Measurements from ENCODE around the gene CBL. TPM values are rescaled to one million over a fixed set of nuclear protein-coding genes. Genes with fewer than 3 reads are reported as not detected.
"Not testable (repeated sequence)": the region's sequence is repeated elsewhere in the genome, so short reads cannot be mapped to it uniquely, and the experiment has no call there.

The CBL gene
- total RNA-seq, 1 experiment from 2014 or later, result 56.4 TPM

DNA sequence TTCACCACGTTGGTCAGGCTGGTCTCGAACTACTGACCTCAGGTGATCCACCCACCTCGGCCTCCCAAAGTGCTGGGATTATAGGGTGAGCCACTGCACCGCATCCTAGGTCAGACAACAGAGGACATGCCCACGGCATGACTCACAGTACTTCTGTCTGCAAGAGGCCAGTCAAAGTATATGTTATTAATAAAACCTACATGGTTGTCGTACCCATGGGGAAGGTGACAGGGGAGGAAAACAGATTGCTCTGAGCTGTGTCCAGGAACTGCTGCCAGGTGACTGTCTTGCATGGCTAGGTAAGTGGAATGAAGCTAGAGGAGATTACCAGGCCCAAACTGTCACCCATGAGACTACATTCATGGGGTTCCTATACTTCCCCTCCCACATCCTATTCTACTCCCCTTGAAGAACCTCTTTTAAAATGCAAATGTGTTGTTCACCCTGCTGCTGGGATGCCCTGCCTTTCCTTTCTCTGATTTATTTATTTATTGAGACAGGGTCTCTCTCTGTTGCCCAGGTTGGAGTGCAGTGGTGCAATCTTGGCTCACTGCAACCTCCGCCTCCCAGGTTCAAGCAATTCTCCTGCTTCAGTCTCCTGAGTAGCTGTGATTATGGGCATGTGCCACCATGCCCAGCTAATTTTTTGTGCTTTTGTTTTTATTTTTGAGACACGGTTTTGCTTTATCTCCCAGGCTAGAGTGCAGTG is 39.6 kb upstream of the CBL start:
- Histone ChIP-seq H4K91ac (ENCODE audit: insufficient read length, low read depth, low read length) (no peak overlapping the region), H3K9me3 (ENCODE audit: control insufficient read depth, low read depth, low read length) (no peaks in the 10 kb centered on the region), H2BK20ac (ENCODE audit: low read depth, low read length, poor library complexity, severe bottlenecking) (no peak overlapping the region), H3K56ac (ENCODE audit: insufficient read length, low read depth, low read length) (no peak overlapping the region), H3K14ac (ENCODE audit: insufficient read depth, low read length) (no peak overlapping the region), H3K4me2 (ENCODE audit: insufficient read depth, insufficient read length, low read length) (no peak overlapping the region), H3K23me2 (ENCODE audit: insufficient read length, low read depth, low read length, poor library complexity, severe bottlenecking) (peaks cover 2% of the 10 kb centered on the region), H3K79me2 (ENCODE audit: insufficient read depth, low read length) (no peaks in the 10 kb centered on the region), H3K18ac (ENCODE audit: insufficient read length, low read depth, low read length) (no peak overlapping the region), H2BK12ac (ENCODE audit: insufficient read length, low read depth, low read length) (no peak overlapping the region), H3K9ac (ENCODE audit: extremely low read depth, insufficient read length, low read length) (no peak overlapping the region), H3K4me1 (ENCODE audit: insufficient read depth, low read length) (peaks cover 3% of the 10 kb centered on the region; the same call in 1 of the 2 replicates), H2AK5ac (ENCODE audit: insufficient read length, low read length) (no peak overlapping the region), H3K27me3 (ENCODE audit: insufficient read depth, low read length) (no peaks in the 10 kb centered on the region), H2BK120ac (ENCODE audit: low read depth, low read length, poor library complexity, severe bottlenecking) (no peak overlapping the region), H3K4ac (ENCODE audit: low read depth, low read length) (no peak overlapping the region), H4K20me1 (ENCODE audit: control insufficient read depth, insufficient read depth, insufficient read length) (no peaks in the 10 kb centered on the region), H3K79me1 (ENCODE audit: insufficient read depth, low read depth, low read length, poor library complexity, severe bottlenecking) (no peaks in the 10 kb centered on the region), H3K23ac (ENCODE audit: insufficient read length, low read depth, low read length) (no peak overlapping the region), H2BK5ac (ENCODE audit: insufficient read length, low read length) (no peak overlapping the region), H2AFZ (ENCODE audit: low read length) (no peak overlapping the region), H3T11ph (ENCODE audit: low read length) (no peak overlapping the region), H3K27ac (ENCODE audit: insufficient read length, low read depth, low read length) (no peak overlapping the region), H4K8ac (replicated peaks; ENCODE audit: insufficient read length, low read depth, low read length) (no peak overlapping the region), H2BK15ac (ENCODE audit: low read depth, low read length) (no peak overlapping the region), H4K5ac (ENCODE audit: insufficient read length, low read depth, low read length) (no peak overlapping the region)
- Mint-ChIP-seq H3K27ac (peak overlapping the region in 1 of 3 experiments; percentile 87; a peak in 3 of 7 replicates), H3K9me3 (peaks cover 0 to 3% of the 10 kb centered on the region in 2 experiments; a peak in 1 of 5 replicates), H3K4me1 (peaks cover 21 to 29% of the 10 kb centered on the region in 2 experiments), H3K36me3 (ENCODE audit: insufficient read depth in 1 of 3, low read depth in 3 of 3) (no peaks in the 10 kb centered on the region), H3K27me3 (ENCODE audit: low read depth) (peaks cover 2% of the 10 kb centered on the region), H3K4me3 (peak overlapping the region in 1 of 2 experiments; percentile 26; a peak in 1 of 5 replicates)
- WGBS (ENCODE audit: extremely low coverage, insufficient read length, low lambda C conversion rate), result no CpG with 5 or more reads among the region's 8 CpGs
- no peak for DNase-seq
- TF ChIP-seq CTCF (conservative IDR thresholded peaks at IDR 0.05), result no peak

- H4K20me1 ChIP-seq (ENCODE audit: control insufficient read depth, insufficient read depth, insufficient read length); H2AK5ac ChIP-seq (ENCODE audit: insufficient read length, low read length); H3K23me2 ChIP-seq (ENCODE audit: insufficient read length, low read depth, low read length, poor library complexity, severe bottlenecking); H2BK20ac ChIP-seq (ENCODE audit: low read depth, low read length, poor library complexity, severe bottlenecking); H2BK15ac ChIP-seq (ENCODE audit: low read depth, low read length); H3K4me2 ChIP-seq (ENCODE audit: insufficient read depth, insufficient read length, low read length); H2BK12ac ChIP-seq (ENCODE audit: insufficient read length, low read depth, low read length); H3K9ac ChIP-seq (ENCODE audit: extremely low read depth, insufficient read length, low read length); H3T11ph ChIP-seq (ENCODE audit: low read length); H3K79me1 ChIP-seq (ENCODE audit: insufficient read depth, low read depth, low read length, poor library complexity, severe bottlenecking); H3K14ac ChIP-seq (ENCODE audit: insufficient read depth, low read length); H2AFZ ChIP-seq (ENCODE audit: low read length); H3K4ac ChIP-seq (ENCODE audit: low read depth, low read length); H3K79me2 ChIP-seq (ENCODE audit: insufficient read depth, low read length); H3K4me3 Mint-ChIP-seq; H4K91ac ChIP-seq (ENCODE audit: insufficient read length, low read depth, low read length); H3K9me3 ChIP-seq (ENCODE audit: control insufficient read depth, low read depth, low read length); H3K23ac ChIP-seq (ENCODE audit: insufficient read length, low read depth, low read length); H2BK120ac ChIP-seq (ENCODE audit: low read depth, low read length, poor library complexity, severe bottlenecking); H3K56ac ChIP-seq (ENCODE audit: insufficient read length, low read depth, low read length); H3K9me3 Mint-ChIP-seq; H2BK5ac ChIP-seq (ENCODE audit: insufficient read length, low read length); H3K36me3 Mint-ChIP-seq (ENCODE audit: insufficient read depth in 1 of 3, low read depth in 3 of 3); H3K27ac ChIP-seq (ENCODE audit: insufficient read length, low read depth, low read length); H3K27me3 ChIP-seq (ENCODE audit: insufficient read depth, low read length); H4K5ac ChIP-seq (ENCODE audit: insufficient read length, low read depth, low read length); H3K27me3 Mint-ChIP-seq (ENCODE audit: low read depth); H3K18ac ChIP-seq (ENCODE audit: insufficient read length, low read depth, low read length); H3K4me1 ChIP-seq (ENCODE audit: insufficient read depth, low read length); H4K8ac ChIP-seq (replicated peaks; ENCODE audit: insufficient read length, low read depth, low read length); DNase-seq: not testable (repeated sequence)
- Mint-ChIP-seq H3K27ac (0 out of 7 replicates have a peak overlapping the region, but pooled peaks of 1 of the 3 experiments have one; percentile 87), H3K4me1 (peaks cover 21 to 29% of the 10 kb centered on the region in 2 experiments)
- WGBS (ENCODE audit: extremely low coverage, insufficient read length, low lambda C conversion rate), result no CpG with 5 or more reads among the region's 10 CpGs
Measured at GRCh38 chr11:119167077-119167458, 39.1 kb upstream of the CBL start.

Data from H9 (cell line).